Keratinocyte (primary cell): ENCODE data around the gene TSPAN18. TPM values are rescaled to one million over a fixed set of nuclear protein-coding genes. Genes with fewer than 3 reads are reported as not detected.

ENCODE experiments used
- DNase-seq: peaks from one replicate; pipeline ENCODE4 v3.0.0-alpha.2; 2011; ENCODE audit warnings: low read depth, missing footprints, low spot score
- FAIRE-seq: peaks from 2 replicates; lab custom pipeline; 2011; peaks lifted over from hg19 to GRCh38; lab: Jason Lieb, UNC
- H2AFZ ChIP-seq: 2 replicates; pipeline ENCODE4 v1.6.0; 2012; ENCODE audit warnings: low read length, control low read depth, inconsistent platforms; ENCODE audit not compliant: control insufficient read depth
- H3K27ac ChIP-seq: 2 replicates; pipeline ENCODE4 v1.5.1; 2011; ENCODE audit warnings: low read length; ENCODE audit not compliant: control insufficient read depth, insufficient read depth
- H3K27me3 ChIP-seq: 3 replicates; pipeline ENCODE4 v1.6.0; 2011; ENCODE audit warnings: low read length; ENCODE audit not compliant: control insufficient read depth, insufficient read depth; ENCODE audit errors: extremely low read depth
- H3K36me3 ChIP-seq, 2 experiments: 2 replicates in 1 of 2; 3 replicates in 1 of 2; pipeline ENCODE4 v1.5.1; 2011; ENCODE audit warnings: low read length in 2 of 2, mild to moderate bottlenecking in 1 of 2; ENCODE audit not compliant: control insufficient read depth in 2 of 2, insufficient read depth in 2 of 2; ENCODE audit errors: extremely low read depth in 1 of 2
- H3K4me1 ChIP-seq: 3 replicates; pipeline ENCODE4 v1.5.1; 2011; ENCODE audit warnings: low read length; ENCODE audit not compliant: control insufficient read depth, insufficient read depth; ENCODE audit errors: extremely low read depth
- H3K4me2 ChIP-seq: 3 replicates; pipeline ENCODE4 v1.6.0; 2011; ENCODE audit warnings: low read depth, low read length; ENCODE audit not compliant: control insufficient read depth, insufficient read depth; ENCODE audit errors: extremely low read depth
- H3K4me3 ChIP-seq, 3 experiments: fragments of 200-600 bp in 1 of 3; sonication (generic) in 1 of 3; 2 replicates in 2 of 3; 3 replicates in 1 of 3; pipeline ENCODE4 v1.5.1; 2011 to 2016; ENCODE audit warnings: low read length in 3 of 3, mild to moderate bottlenecking in 3 of 3, control low read depth in 2 of 3, inconsistent platforms in 1 of 3, low read depth in 1 of 3, mixed read lengths in 1 of 3, mixed run types in 1 of 3, moderate library complexity in 1 of 3; ENCODE audit not compliant: control insufficient read depth in 2 of 3, insufficient read depth in 2 of 3; ENCODE audit errors: extremely low read depth in 1 of 3
- H3K79me2 ChIP-seq: 2 replicates; pipeline ENCODE4 v1.6.0; 2012; ENCODE audit warnings: low read length; ENCODE audit not compliant: control insufficient read depth, insufficient read depth
- H3K9ac ChIP-seq: 3 replicates; pipeline ENCODE4 v1.6.0; 2011; ENCODE audit warnings: low read length; ENCODE audit not compliant: control insufficient read depth, insufficient read depth; ENCODE audit errors: extremely low read depth
- H3K9me1 ChIP-seq: 3 replicates; pipeline ENCODE4 v1.6.0; 2011; ENCODE audit warnings: low read length; ENCODE audit not compliant: control insufficient read depth, insufficient read depth; ENCODE audit errors: extremely low read depth
- H3K9me3 ChIP-seq: 2 replicates; pipeline ENCODE4 v1.5.1; 2012; ENCODE audit warnings: low read depth, low read length; ENCODE audit not compliant: control insufficient read depth
- H4K20me1 ChIP-seq: 3 replicates; pipeline ENCODE4 v1.6.0; 2011; ENCODE audit warnings: low read length; ENCODE audit not compliant: control insufficient read depth, insufficient read depth; ENCODE audit errors: extremely low read depth
- EZH2 ChIP-seq: IDR thresholded peaks from one replicate; pipeline ENCODE4 v1.6.1; 2012; ENCODE audit warnings: inconsistent platforms, mild to moderate bottlenecking, low read length, moderate library complexity
- dilution Hi-C: fragments of 300-500 bp; cut with MboI; formaldehyde crosslinking; loops from one replicate; pipeline ENCODE4 v1.7.0; 2020; ENCODE audit warnings: low sequenced_read_pairs; ENCODE audit not compliant: extremely low pct_ligation_motif_present
- polyA plus RNA-seq, 5 experiments: library from polyadenylated mRNA; depleted of rRNA in 3 of 5; stranded (reverse) in 3 of 5; stranded (forward) in 1 of 5; unstranded in 1 of 5; fragments of >200 nt; gene quantifications; 1 replicate in 1 of 5; 2 replicates in 3 of 5; 3 replicates in 1 of 5; pipeline versions ENCODE4 v1.2.1 to v1.2.3, GENCODE V29; 2011 to 2012; ENCODE audit warnings: missing spikeins in 2 of 5, low read depth in 1 of 5, low replicate concordance in 1 of 5
- TF ChIP-seq, protein P1 (sequence below), 3 experiments: IDR thresholded peaks in 1 of 3; conservative IDR thresholded peaks in 1 of 3; optimal IDR thresholded peaks in 1 of 3; 2 replicates in 2 of 3; 3 replicates in 1 of 3; pipeline versions ENCODE3 to v1.5.1; 2011; ENCODE audit warnings: low read length in 3 of 3, mild to moderate bottlenecking in 3 of 3, moderate library complexity in 2 of 3, control low read depth in 1 of 3, inconsistent platforms in 1 of 3; ENCODE audit not compliant: insufficient read depth in 2 of 3; ENCODE audit errors: extremely low read depth in 1 of 3

Gene TSPAN18
- polyA plus RNA-seq, 1 donor (not counting 4 experiments of a cell fraction or from before 2014, with no cell fraction given) = not detected

DNA sequence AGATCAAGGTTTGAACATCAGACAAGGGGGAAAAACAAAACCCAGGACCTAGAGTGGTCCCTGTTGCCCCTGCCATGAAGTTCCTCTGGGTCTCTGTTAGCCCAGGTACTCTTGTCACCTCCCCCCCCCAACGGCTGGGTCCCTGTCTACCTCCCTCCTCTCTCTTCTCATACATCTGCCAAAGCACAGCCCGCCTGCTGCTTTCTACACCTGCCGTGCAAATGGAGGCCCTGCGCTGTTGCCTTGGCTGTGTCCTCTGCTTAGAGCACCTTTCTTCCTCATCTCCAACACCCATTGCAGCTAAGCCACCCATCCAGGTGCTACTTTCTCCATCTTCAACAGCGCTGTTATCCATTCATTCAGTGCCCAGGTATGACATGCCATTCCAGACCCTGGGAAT lies 124.7 kb downstream of the TSPAN18 start:
- Histone ChIP-seq H3K4me1 (no peaks in the 10 kb centered on the region), H3K36me3 (no peaks in the 10 kb centered on the region), H3K4me3 (no peak overlapping the region), H3K79me2 (no peaks in the 10 kb centered on the region), H3K27me3 (peaks cover 50% of the 10 kb centered on the region), H2AFZ (no peak overlapping the region), H3K9me3 (peaks cover 2% of the 10 kb centered on the region), H3K9ac (no peak overlapping the region), H4K20me1 (no peaks in the 10 kb centered on the region), H3K9me1 (no peaks in the 10 kb centered on the region), H3K4me2 (no peak overlapping the region), H3K27ac (no peak overlapping the region)
- FAIRE-seq (no peak), DNase-seq (no peak)
- TF ChIP-seq, protein P1, sequence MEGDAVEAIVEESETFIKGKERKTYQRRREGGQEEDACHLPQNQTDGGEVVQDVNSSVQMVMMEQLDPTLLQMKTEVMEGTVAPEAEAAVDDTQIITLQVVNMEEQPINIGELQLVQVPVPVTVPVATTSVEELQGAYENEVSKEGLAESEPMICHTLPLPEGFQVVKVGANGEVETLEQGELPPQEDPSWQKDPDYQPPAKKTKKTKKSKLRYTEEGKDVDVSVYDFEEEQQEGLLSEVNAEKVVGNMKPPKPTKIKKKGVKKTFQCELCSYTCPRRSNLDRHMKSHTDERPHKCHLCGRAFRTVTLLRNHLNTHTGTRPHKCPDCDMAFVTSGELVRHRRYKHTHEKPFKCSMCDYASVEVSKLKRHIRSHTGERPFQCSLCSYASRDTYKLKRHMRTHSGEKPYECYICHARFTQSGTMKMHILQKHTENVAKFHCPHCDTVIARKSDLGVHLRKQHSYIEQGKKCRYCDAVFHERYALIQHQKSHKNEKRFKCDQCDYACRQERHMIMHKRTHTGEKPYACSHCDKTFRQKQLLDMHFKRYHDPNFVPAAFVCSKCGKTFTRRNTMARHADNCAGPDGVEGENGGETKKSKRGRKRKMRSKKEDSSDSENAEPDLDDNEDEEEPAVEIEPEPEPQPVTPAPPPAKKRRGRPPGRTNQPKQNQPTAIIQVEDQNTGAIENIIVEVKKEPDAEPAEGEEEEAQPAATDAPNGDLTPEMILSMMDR (optimal IDR thresholded peaks at IDR 0.05 in 1 of 3, IDR thresholded peaks at IDR 0.05 in 1 of 3, conservative IDR thresholded peaks at IDR 0.05 in 1 of 3; ENCODE audit: extremely low read depth in 1 of 3, insufficient read depth in 2 of 3, low read length in 3 of 3) = no peak
- no peak for TF ChIP-seq EZH2
- dilution Hi-C loops = no loop called here

DNA sequence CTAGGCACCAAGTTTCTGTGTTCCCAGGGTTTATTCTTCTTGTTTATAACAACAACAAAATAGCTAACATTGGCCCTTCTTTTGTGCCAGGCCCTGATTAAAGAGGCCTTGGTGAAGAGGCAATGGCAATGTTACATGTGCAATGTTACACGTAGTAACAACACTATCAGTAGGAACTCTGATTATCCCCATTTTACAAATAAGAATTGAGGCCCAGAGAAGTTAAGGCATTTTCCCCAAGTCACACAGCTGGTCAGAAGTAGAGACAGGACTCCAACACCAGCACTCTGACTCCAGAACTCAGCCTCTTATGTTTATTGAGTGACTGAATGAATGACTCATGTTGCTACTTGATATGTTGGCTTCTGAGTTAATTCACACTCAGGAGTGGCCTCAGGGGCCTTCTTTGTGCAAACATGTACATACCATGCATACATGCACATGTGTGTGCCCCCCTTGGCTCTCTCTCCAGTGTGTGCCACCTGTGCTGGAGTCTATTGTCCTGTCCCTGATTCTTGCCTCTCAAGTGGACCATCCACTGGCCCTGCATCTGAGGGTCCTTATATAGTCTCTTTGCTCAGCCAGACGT lies 125.5 kb downstream of the TSPAN18 start:
- no peaks in the 10 kb centered on the region for H3K9me1 ChIP-seq
- no peak for FAIRE-seq
- no peak overlapping the region for H3K27ac ChIP-seq
- no peaks in the 10 kb centered on the region for H3K79me2 ChIP-seq
- H3K4me1 ChIP-seq = no peaks in the 10 kb centered on the region
- H4K20me1 ChIP-seq = peaks cover 2% of the 10 kb centered on the region
- H3K27me3 ChIP-seq = peaks cover 56% of the 10 kb centered on the region
- no peak overlapping the region for H3K9ac ChIP-seq
- H3K9me3 ChIP-seq = peaks cover under 1% of the 10 kb centered on the region
- H3K36me3 ChIP-seq = no peaks in the 10 kb centered on the region
- H3K4me2 ChIP-seq = no peak overlapping the region
- dilution Hi-C loops = no loop called here
- no peak overlapping the region for H2AFZ ChIP-seq
- DNase-seq = no peak
- no peak overlapping the region for H3K4me3 ChIP-seq
- TF ChIP-seq, protein P1 (optimal IDR thresholded peaks at IDR 0.05 in 1 of 3, IDR thresholded peaks at IDR 0.05 in 1 of 3, conservative IDR thresholded peaks at IDR 0.05 in 1 of 3; ENCODE audit: extremely low read depth in 1 of 3, insufficient read depth in 2 of 3, low read length in 3 of 3) = no peak
- no peak for TF ChIP-seq EZH2
